ENCODE data around the gene TTC12. TPM values are rescaled to one million over a fixed set of nuclear protein-coding genes. Genes with fewer than 3 reads are reported as not detected.

TTC12 gene, protein sequence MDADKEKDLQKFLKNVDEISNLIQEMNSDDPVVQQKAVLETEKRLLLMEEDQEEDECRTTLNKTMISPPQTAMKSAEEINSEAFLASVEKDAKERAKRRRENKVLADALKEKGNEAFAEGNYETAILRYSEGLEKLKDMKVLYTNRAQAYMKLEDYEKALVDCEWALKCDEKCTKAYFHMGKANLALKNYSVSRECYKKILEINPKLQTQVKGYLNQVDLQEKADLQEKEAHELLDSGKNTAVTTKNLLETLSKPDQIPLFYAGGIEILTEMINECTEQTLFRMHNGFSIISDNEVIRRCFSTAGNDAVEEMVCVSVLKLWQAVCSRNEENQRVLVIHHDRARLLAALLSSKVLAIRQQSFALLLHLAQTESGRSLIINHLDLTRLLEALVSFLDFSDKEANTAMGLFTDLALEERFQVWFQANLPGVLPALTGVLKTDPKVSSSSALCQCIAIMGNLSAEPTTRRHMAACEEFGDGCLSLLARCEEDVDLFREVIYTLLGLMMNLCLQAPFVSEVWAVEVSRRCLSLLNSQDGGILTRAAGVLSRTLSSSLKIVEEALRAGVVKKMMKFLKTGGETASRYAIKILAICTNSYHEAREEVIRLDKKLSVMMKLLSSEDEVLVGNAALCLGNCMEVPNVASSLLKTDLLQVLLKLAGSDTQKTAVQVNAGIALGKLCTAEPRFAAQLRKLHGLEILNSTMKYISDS
- total RNA-seq = 10 to 100 TPM; 19.5 to 26.7 TPM
- polyA plus RNA-seq (2013, experiment 1 of 2) = 10.1 TPM
- 12.0 TPM for polyA plus RNA-seq (2013, experiment 2 of 2)
- long read RNA-seq, experiment 1, partial matches to known transcripts = 2 of 9 reads
- long read RNA-seq, experiment 1, other reads (novel, unspliced or antisense) = 7 of 9 reads
- long read RNA-seq, experiment 2, transcript TTC12-219 (22 exons, 2,315 nt) = major isoform, 7 of 19 reads
- long read RNA-seq, experiment 2, partial matches to known transcripts = 2 of 19 reads
- long read RNA-seq, experiment 2, other reads (novel, unspliced or antisense) = 10 of 19 reads
- long read RNA-seq, experiment 3, transcript TTC12-219 (22 exons, 2,315 nt) = major isoform, 15 of 31 reads
- long read RNA-seq, experiment 3, partial matches to known transcripts = 3 of 31 reads
- long read RNA-seq, experiment 3, other reads (novel, unspliced or antisense) = 13 of 31 reads
- long read RNA-seq, experiment 4, partial matches to known transcripts = 6 of 13 reads
- long read RNA-seq, experiment 4, other reads (novel, unspliced or antisense) = 7 of 13 reads

DNA sequence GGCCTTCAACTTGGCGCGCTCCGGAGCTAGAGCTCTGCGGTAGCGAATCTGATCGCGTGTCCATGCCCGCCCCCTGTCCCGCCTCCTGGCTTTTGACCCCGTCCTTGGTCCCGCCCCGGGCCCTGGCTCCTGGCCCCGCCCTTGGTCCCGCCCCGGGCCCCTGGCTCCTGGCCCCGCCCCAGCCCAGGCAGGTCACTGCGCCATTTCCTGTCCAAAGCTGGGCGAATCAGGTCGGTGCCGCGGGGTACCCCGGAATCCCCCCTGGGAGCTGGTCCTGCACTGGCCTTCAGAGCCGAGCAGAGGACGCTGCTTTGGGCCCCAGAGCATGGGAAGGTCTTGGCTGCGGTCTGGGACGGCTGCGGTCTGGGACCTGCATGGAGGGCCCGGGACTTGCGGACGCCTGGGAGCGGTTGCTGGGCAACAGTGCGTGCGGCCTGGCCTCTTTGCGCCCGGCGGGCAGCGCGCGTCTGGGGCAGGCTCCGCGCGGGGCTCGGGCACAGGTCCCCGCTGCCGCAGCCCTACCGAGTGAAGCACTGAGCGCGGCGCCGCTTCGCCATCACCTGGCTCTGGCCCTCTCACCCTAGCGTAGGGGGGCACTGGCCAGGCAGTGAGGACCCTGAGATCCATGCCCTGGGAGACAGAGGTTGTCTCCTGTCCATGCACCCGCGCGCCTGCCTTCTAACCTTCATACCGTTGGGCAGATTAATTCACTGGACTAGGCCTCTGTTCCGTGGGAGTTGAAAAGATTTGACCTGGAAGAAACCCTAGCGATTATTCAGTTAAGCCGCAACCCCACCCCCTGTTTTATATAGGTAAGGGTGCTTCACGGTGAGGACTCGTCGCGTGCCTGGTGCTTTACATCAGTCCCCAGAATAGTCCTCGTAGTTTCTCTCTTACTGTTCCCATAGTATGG lies at the start of gene TTC12:
Gene TTC12, plus strand, starts transcription at position 195 of the 913 bp plus-strand sequence. CDS start 1,675 bp downstream, outside the sequence.
- no peaks in the 10 kb centered on the region for H3K4me1 ChIP-seq (ENCODE audit: control insufficient read depth, insufficient read depth, low read length)
- Mint-ChIP-seq H3K9me3 (peaks cover 6% of the 10 kb centered on the region), H3K27me3 (ENCODE audit: insufficient read depth) (peaks cover 18% of the 10 kb centered on the region), H3K4me1 (peaks cover 18% of the 10 kb centered on the region), H3K4me3 (peak within 1 kb of the TSS; percentile 72), H3K27ac (peak within 1 kb of the TSS; percentile 87), H3K36me3 (ENCODE audit: low read depth) (peaks cover 24% of the 10 kb centered on the region)
- peaks cover 6% of the 10 kb centered on the region for H3K9me3 ChIP-seq (ENCODE audit: control insufficient read depth, low read length)
- H3K36me3 ChIP-seq (ENCODE audit: control insufficient read depth, insufficient read depth, low read length) = peaks cover 13% of the 10 kb centered on the region
- TF ChIP-seq, protein P1, sequence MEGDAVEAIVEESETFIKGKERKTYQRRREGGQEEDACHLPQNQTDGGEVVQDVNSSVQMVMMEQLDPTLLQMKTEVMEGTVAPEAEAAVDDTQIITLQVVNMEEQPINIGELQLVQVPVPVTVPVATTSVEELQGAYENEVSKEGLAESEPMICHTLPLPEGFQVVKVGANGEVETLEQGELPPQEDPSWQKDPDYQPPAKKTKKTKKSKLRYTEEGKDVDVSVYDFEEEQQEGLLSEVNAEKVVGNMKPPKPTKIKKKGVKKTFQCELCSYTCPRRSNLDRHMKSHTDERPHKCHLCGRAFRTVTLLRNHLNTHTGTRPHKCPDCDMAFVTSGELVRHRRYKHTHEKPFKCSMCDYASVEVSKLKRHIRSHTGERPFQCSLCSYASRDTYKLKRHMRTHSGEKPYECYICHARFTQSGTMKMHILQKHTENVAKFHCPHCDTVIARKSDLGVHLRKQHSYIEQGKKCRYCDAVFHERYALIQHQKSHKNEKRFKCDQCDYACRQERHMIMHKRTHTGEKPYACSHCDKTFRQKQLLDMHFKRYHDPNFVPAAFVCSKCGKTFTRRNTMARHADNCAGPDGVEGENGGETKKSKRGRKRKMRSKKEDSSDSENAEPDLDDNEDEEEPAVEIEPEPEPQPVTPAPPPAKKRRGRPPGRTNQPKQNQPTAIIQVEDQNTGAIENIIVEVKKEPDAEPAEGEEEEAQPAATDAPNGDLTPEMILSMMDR (conservative IDR thresholded peaks at IDR 0.05) = no peak
- WGBS, 2 experiments (ENCODE audit: insufficient coverage in 1 of 2, insufficient read length in 1 of 2) = 6% methylated on average over 31 to 64 of the region's 64 CpGs
- peaks cover 10% of the 10 kb centered on the region for H3K27me3 ChIP-seq (ENCODE audit: control insufficient read depth, insufficient read depth, low read length, poor library complexity, severe bottlenecking)
- H3K9ac ChIP-seq (ENCODE audit: extremely low read depth, low read length, poor library complexity, severe bottlenecking) = peak within 1 kb of the TSS; percentile 70
- DNase-seq = peak; percentile 99
- peak within 1 kb of the TSS; percentile 90 for H3K4me3 ChIP-seq (ENCODE audit: low read length)
- H3K27ac ChIP-seq (ENCODE audit: low read depth, low read length) = peak within 1 kb of the TSS; percentile 88

DNA sequence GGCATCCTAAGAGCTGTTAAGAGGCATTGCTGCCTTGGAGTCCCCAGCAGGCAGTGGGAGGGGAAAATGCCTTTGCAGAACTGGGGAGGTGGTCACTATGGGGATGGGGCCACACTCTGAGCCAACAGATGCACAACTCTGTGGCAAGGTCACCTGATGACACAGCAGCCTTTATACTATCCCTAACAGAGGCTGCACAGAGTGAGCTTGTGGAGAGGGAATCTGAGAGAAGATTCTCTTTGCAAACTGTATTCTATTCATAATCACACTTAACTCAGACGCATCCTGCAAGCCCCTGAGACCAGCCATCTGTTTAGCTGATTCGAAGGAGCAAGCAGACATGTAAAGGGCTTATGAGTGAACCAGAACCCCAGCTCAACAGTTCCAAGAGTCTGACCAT lies 49.0 kb upstream of the TTC12 start:
- WGBS, 2 experiments (ENCODE audit: insufficient coverage in 1 of 2, insufficient read length in 1 of 2) = 86 to 94% methylated on average over 1 to 2 of the region's 2 CpGs
- Histone ChIP-seq H3K4me3 (ENCODE audit: low read length) (no peak overlapping the region), H3K27ac (ENCODE audit: low read depth, low read length) (no peak overlapping the region), H3K4me1 (ENCODE audit: control insufficient read depth, insufficient read depth, low read length) (no peaks in the 10 kb centered on the region), H3K9ac (ENCODE audit: extremely low read depth, low read length, poor library complexity, severe bottlenecking) (no peak overlapping the region), H3K9me3 (ENCODE audit: control insufficient read depth, low read length) (no peaks in the 10 kb centered on the region), H3K27me3 (ENCODE audit: control insufficient read depth, insufficient read depth, low read length, poor library complexity, severe bottlenecking) (no peaks in the 10 kb centered on the region), H3K36me3 (ENCODE audit: control insufficient read depth, insufficient read depth, low read length) (no peaks in the 10 kb centered on the region)
- TF ChIP-seq, protein P1 (conservative IDR thresholded peaks at IDR 0.05) = no peak
- no peaks in the 10 kb centered on the region for H3K36me3 Mint-ChIP-seq (ENCODE audit: low read depth)
- DNase-seq = no peak
- H3K4me3 Mint-ChIP-seq = no peak overlapping the region
- no peak overlapping the region for H3K27ac Mint-ChIP-seq
- H3K9me3 Mint-ChIP-seq = no peaks in the 10 kb centered on the region
- H3K4me1 Mint-ChIP-seq = peaks cover 10% of the 10 kb centered on the region
- H3K27me3 Mint-ChIP-seq (ENCODE audit: insufficient read depth) = peaks cover 24% of the 10 kb centered on the region

Data from endodermal cell (in vitro differentiated cells).